GM19239 (cell line): ENCODE data around the gene ATL2.
"Not testable (repeated sequence)": the region's sequence is repeated elsewhere in the genome, so short reads cannot be mapped to it uniquely, and the experiment has no call there.

Experiments used
- DNase-seq: peaks from one replicate; pipeline ENCODE4 v3.0.0; 2011; ENCODE audit warnings: low spot score; ENCODE audit not compliant: insufficient read length
- FAIRE-seq: peaks from 2 replicates; lab custom pipeline; 2011; peaks lifted over from hg19 to GRCh38; lab: Jason Lieb, UNC

Gene ATL2

DNA sequence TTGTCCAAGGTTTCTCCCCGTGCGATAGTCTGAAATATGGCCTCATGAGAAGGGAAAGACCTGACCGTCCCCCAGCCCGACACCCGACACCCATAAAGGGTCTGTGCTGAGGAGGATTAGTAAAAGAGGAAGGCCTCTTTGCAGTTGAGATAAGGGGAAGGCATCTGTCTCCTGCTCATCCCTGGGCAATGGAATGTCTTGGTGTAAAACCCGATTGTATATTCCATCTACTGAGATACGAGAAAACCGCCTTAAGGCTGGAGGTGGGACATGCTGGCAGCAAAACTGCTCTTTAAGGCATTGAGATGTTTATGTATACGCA is 99.0 kb downstream of the ATL2 start:
- FAIRE-seq, DNase-seq: not testable (repeated sequence)

DNA sequence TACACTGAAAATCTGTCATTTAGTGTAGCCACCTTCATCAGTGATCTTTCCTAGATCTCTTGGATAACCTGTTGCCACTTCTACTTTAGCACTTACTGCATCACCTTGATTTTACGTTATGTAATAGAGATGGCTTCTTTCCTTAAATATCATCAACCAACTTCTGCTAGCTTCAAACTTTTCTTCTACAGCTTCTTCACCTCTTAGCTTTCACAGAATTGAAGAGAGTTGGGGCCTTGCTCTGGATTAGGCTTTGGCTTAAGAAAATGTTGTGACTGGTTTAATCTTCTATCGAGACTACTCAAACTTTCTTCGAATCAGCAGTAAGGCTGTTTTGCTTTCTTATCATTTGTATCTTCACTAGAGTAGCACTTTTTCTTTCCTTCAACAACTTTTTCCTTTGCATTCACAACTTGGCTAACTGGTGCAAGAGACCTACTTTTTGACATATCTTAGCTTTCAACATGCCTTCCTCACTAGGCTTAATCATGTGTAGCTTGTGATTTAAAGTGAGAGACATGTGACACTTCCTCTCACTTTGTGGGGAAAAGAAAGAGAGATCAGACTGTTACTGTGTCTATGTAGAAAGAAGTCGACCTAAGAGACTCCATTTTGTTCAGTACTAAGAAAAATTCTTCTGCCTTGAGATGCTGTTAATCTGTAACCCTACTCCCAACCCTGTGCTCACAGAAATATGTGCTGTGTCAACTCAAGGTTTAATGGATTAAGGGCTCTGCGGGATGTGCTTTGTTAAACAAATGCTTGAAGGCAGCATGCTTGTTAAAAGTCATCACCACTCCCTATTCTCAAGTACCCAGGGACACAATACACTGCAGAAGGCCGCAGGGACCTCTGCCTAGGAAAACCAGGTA is 99.6 kb downstream of the ATL2 start:
- DNase-seq (no peak), FAIRE-seq (no peak)

DNA sequence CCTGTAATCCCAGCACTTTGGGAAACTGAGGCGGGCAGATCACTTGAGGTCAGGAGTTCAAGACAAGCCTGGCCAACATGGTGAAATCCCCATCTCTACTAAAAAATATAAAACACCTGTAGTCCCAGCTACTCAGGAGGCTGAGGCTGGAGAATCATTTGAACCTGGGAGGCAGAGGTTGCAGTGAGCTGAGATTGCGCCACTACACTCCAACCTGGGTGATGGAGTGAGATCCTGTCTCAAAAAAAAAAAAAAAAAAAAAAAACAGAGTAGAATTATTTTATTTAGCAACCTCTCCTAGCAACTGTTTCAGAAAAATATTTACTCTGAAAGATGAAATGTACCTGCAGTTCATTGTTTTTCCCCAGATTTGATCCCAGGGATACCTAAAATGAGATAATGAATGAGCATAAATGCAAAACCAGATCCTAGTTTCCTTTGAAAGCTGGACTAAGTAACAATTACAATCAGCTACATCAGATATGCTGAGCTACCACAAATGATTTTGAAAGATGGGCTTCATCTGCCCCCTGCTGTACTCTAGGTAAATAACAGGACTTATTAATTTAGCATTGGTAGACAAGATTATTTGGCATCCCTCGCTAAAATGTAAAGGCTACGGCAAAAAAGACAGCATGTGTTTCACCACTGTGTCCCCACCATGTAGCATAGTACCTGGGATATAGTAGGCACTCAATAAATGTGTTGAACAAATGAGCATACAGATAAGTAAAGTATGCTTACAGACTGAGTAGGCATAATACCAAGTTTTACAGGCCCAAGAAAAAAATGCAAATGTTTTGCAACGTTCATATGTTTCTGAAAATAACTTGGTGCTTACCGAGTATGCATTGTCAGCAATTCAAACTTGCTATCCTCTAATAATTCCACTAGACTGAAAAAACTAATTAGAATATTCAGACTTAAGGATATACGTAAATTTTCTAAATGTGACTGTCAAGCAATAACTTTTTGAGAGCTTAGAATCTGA is 102.5 kb downstream of the ATL2 start:
- DNase-seq (peak; percentile 20), FAIRE-seq (peak; percentile 81)

DNA sequence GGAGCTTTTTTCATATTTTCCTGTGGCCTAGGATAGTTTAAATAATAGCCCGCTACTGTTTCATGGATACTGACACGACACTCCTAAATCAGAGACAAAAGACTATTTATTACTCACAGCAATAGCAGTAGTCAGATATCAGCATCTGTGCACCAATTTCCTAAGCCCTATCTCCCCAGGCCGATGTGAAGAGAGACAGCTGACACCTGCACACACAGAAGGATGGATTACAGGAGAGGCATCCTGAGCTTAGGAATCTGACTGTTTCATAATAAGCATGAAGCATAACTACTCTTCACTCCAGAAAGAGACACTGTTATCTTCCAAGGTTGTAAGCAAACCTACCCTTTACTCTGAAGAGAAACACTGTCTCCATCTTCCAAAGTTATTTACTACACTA is 105.4 kb downstream of the ATL2 start:
- no peak for FAIRE-seq
- DNase-seq: no peak

DNA sequence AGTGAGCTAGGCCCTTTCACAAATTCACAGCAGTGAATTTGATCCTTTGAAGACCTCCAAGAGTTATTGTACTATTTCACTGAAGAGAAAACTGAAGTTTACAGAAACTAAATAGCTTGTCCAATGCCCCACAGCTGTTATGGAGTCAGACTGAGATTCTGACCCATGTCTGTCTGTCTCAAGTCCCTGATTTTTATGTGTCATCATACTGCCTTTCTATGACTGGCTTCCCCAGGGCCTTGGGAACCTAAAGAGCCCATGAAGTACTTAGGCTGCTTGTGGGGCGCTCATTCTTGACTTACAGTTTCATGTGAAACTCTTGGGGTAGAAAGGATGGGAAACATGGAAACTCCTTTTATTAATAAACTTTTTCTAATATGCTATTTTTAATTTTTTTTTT is 107.7 kb downstream of the ATL2 start:
- FAIRE-seq (no peak), DNase-seq (no peak)

DNA sequence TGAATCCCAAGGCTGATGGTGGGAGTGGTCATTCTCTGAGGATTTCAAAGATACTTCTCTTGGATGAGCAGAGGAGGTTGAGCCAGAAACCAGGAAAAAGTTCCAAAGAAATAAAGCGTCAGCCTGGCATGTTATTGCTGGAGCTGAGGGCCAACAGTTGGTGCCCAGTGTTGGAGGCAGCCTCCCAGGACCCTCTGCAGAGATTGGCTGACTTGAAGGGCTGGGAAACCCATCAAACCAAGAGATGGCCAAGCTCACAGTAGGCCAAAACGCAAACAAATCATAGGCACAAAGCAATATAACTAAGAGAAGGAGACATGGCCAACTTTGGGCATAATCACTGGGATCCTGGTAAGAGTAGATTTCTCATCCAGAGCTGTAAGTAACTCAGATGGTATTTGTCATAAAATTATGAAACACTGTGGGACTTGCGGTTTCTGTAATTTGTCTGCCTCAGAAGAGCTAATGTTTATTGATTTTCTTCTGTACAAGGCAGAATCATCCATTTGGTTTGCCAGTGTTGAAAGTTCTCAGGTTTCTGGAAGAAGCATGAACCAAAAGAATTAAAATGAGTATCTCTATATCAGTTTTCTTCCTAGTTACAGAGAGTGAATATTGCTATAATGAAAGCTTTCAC is 108.3 kb downstream of the ATL2 start:
- DNase-seq (no peak), FAIRE-seq (no peak)

DNA sequence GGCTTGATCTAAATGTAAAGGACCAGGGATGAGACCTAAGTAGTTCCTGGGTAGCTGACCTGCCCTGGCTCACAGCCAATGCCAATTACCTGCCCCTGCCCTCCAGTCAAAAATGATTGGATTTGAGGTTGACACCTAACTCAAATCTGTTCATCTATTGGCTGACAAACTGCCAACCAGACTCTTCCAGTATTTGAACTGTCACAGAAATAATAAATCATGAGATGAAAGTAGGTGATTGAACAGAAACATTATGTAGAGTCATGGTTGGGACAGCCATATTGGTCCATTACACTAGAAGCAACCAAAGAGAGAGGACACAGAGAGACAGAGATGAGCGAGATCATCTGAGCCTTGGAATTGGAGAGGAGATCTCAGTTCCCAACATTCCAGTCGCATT is 109.1 kb downstream of the ATL2 start:
- peak; percentile 11 for FAIRE-seq
- no peak for DNase-seq

DNA sequence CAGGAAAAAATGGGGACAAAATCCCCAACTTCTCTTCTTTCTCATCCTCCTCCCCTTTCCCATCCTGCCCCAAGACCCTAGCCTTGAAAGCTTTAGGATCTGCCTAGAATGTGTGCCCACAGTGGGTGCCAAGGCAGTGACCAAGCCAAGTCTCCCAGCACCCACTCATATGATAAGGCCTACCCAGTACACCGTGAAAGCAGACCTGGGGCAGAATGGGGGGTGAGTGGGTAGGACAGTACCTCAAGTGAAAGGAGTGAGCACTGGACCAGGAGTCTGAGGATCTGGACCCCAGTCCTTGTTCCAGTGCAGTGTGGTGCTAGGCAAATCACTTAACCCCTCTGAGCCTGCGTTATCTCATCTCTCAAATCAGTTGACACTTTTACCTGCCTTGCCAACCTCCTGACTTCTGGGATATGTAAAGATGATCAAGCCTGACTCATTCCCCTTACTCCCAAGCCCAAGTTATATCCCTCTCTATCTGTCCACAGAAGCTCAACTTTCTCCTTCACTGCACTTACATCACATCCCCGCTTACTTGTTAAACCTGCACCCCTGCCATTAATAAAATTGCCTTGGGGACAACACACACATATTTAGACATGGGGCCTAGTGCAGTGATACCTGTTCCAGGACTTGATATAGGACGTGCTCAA is 109.7 kb downstream of the ATL2 start:
- no peak for FAIRE-seq
- no peak for DNase-seq

DNA sequence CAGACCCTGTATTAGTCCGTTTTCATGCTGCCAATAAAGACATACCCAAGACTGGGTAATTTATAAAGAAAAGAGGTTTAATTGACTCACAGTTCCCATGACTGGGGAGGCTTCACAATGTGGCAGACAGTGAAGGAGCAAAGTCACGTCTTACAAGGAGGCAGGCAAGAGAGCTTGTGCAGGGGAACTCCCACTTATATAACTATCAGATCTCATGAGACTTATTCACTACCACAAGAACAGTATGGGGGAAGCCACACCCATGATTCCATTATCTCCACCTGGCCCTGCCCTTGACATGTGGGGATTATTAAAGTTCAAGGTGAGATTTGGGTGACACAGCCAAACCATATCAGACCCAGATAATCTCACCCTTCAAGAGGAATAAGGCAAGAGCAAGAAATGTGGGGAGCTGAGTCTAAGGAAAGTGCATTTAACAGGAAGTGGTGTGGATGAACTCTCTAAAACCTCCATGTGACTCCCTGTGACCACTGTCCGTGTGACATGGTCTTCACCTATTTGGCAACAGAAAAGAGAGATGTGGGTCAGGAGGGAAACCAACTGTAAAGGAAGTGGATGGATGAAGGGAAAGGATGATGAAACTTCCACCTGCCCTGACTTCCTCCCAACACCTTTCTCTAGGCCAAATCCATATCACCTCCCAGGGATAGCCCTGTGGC is 110.6 kb downstream of the ATL2 start:
- DNase-seq: no peak
- no peak for FAIRE-seq

DNA sequence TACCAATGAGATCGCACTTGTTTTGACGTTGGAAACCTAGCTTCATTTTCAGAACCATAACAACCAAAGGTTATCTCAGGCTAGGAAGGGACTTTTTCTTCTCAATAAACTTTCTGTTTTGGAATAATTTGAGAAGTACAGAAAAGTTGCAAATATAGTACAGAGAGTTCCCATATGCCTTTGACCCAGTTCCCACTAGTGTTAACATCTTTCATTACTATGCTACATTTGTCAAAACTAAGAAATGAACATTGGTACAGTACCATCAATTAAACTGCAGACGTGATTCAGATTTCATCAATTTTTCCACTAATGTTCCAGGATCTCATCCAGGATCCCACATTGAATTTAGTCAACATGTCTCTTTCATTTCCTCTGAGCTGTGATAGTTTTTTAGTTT is 111.6 kb downstream of the ATL2 start:
- no peak for DNase-seq
- FAIRE-seq: no peak

DNA sequence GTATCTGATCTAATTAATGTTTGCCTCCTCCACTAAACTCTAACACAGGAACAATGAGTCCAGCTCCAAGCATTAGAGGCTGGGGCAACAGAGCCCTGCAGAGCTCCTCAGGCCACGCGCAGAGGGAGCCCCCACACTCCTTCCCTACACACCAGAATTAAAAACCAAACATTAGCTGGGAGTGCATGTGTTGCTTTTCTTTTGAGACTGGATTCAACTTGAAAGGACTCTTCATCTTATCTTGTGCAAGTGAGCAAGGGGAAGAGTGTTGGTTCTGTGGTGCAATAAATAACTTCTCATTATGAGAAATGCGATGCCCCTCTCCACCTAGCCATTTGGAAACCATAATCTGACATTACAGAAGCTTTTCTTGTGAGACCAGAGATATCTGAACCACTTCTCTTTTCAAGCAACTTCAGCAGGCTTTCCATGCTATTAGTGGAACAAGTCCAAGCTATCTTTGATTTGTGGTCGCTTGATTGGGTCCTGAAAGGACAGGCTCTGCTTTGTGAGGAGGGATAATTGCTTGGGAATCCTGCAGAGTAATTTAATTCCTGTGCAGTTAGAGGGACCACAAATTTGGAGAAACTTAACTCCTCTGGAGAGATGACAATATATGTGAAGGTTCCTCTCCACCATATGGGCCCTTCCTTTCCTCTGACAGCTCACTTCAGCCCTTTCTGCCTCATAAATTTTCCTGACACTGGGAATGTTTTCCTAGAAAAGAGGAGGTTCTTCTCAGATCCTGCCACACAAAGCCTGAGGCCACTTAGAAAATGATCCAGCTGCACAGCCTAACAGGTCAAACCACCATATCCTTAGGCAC is 112.5 kb downstream of the ATL2 start:
- no peak for FAIRE-seq
- DNase-seq: no peak

DNA sequence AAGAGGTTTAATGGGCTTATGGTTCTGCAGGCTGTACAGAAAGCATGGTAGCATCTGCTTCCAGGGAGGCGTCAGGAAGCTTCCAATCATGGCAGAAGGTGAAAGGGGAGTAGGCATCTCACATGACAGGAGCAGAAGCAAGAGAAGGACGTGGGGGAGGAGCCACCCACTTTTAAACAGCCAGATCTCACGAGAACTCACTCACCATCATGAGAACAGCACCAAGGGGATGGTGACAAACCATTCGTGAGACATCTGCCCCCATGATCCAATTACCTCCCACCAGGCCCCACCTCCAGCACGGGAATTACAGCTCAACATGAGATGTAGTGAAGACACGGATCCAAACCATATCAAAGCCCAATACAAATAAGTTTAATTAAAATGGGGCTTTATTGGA is 113.8 kb downstream of the ATL2 start:
- FAIRE-seq (no peak), DNase-seq (no peak)

DNA sequence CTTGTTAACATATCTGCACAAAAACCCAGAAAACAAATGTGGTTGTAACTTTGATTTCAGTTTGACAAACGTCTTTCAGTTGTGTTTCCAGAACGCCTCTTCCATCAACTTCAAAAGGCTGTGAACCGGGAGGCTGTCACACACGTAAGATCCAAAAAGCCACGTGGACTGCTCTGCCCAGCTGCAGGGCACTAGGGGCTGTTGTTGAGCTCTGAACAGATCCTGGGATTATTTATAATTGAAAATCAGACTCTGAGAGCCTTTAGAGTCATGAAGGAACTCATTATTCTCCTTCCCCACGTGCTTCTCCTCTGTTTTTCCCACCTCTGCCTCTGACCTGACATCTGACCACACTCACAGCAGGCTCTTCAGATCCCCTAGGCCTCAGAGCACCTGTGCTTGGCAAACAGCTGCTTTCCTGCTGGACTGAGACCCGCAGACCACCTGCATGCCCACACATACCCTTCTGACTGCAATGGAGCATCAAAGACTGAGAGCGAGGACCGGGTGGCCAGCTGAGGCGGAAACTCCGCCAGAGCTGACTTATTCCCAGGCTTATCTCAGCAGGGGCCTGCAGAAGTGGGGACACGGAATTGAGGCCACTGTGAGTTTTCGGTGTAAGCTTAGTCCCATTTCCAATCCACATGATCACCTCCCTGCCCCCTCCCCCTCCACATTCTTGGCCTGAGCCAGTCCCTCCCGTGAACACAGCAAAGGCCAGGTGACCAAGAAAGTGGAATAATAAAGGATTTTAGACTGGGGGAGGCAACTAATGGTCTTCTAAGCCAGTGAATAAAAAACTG is 114.8 kb downstream of the ATL2 start:
- peak; percentile 71 for FAIRE-seq

DNA sequence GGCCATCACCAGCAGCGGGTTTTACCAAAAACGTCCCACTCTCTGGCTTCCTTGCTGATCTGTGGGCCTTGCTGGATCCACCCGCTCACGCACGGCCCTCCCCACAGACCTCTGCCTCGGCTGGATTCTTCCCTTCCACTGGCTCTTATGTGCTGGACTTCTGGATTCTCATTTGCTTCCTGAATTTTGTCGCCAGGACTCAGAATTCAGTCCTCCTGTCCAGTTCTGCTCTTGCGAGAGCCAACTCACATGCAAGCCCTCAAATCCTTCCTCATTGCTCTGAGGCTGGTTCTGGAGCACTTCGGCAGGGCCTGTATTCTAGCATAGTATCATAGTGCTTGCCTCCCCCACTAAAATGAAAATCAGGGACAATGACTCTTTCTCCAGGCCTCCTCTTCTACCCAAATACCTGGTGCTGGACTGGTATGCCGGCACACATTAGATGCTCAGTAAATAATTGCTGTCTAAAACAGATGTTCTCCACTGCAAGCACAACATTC is 115.5 kb downstream of the ATL2 start:
- FAIRE-seq (no peak), DNase-seq (no peak)

More for the DNA sequence above, 114.8 kb downstream of the ATL2 start:
- DNase-seq: no peak

DNA sequence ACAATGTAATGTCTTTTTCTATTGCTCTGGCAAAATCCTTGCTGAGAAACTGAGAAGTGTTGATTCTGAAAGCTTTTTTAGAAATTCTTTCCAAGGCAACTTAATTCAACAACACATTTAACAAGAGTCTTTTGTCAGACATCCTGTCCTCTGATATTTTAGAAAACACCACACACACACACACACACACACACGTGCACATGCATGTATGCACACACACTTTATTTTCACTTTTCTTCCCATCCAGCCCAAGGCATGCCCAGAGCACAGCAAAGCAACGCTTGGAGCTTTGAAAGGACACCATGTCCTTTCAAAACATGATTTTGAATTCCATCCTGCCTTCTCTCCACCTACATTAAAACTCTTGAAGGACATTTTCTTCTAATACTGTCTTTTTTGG is 116.1 kb downstream of the ATL2 start:
- FAIRE-seq: no peak
- no peak for DNase-seq

DNA sequence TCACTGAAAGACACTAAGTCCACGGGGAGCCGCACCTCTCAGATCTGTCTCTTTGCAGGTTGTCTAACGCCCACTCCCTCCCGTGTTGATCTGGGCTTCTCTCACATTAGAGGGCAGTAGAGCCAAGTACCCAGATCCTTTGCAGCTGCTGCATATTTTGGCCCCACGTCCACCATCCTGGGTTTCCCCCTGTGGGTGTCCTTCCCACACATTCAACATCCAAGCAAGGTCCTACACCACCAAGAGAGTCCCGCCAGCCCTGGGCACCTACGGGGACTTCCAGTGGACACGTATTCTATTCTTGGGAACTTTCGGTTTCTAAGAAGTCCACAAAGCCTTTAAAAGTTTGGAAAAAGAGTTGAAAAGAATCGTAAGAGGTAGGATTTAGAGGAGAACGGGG is 116.6 kb downstream of the ATL2 start:
- DNase-seq (no peak), FAIRE-seq (no peak)

DNA sequence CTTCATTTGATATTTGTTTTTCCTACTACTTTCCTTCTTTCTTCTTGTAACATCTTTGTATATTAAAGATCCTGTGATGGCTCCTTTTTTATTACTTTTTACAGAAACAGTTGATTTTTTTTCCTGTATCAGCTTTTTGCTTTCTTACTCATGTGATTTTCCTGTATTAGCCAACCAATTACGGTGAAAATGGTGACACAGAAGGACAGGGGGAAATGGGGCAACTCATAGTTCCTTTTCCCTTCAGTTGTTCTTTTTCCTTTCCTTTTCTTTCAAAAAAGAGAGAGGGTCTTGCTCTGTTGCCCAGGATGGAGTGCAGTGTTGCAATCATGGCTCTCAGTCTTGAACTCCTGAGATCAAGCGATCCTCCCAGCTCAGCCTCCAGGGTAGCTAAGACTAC is 117.8 kb downstream of the ATL2 start:
- FAIRE-seq (no peak), DNase-seq (no peak)

DNA sequence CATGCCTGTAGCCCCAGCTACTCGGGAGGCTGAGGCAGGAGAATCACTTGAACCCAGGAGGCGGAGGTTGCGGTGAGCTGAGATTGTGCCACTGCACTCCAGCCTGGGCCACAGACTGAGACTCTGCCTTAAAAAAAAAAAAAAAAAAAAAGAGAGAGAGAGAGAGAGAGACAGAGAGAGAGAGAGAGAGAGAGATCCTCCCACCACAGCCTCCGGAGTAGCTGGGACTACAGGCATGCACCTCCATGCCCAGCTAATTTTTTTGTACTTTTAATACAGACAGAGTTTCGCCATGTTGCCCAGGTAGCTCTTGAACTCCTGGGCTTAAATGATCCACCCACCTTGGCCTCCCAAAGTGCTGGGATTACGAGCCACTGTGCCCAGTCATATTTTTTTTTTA is 119.4 kb downstream of the ATL2 start:
- DNase-seq, FAIRE-seq: not testable (repeated sequence)
